Hepatic stellate cell (primary cell): ENCODE data around the gene BCAS3.
"Not testable (repeated sequence)": the region's sequence is repeated elsewhere in the genome, so short reads cannot be mapped to it uniquely, and the experiment has no call there.

Experiments used
- DNase-seq: peaks from one replicate; pipeline ENCODE4 v3.0.0; 2011; ENCODE audit warnings: low spot score

Gene BCAS3

GRCh38 chr17:61130330-61130729 is 452.7 kb downstream of the BCAS3 start:
- no peak for DNase-seq

- DNase-seq = no peak
Measured at GRCh38 chr17:61131585-61131984, 453.9 kb downstream of the BCAS3 start.

- no peak for DNase-seq
Measured at GRCh38 chr17:61132524-61132923, 454.9 kb downstream of the BCAS3 start.

- no peak for DNase-seq
Measured at GRCh38 chr17:61133853-61134252, 456.2 kb downstream of the BCAS3 start.

GRCh38 chr17:61134551-61135235 is 457.0 kb downstream of the BCAS3 start:
- no peak for DNase-seq

DNA sequence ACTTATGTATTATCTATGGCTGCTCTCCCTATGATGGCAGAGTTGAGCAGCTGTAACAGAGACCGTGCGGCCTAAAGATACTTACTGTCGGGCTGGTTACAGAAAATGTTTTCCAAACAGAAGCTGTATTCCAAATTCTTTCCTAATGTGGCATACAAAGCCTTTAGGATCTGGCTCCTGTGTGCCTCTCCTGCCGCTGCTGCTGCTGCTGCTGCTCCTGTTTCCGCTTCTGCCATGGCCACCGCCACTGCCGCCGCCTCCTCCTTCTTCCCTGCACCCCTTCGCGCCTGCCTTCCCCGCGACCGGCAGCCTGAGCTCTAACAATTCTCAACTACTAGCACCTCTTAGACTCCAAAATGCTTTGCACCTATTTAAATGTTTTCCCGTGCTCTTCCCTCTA is 458.1 kb downstream of the BCAS3 start:
- no peak for DNase-seq

DNA sequence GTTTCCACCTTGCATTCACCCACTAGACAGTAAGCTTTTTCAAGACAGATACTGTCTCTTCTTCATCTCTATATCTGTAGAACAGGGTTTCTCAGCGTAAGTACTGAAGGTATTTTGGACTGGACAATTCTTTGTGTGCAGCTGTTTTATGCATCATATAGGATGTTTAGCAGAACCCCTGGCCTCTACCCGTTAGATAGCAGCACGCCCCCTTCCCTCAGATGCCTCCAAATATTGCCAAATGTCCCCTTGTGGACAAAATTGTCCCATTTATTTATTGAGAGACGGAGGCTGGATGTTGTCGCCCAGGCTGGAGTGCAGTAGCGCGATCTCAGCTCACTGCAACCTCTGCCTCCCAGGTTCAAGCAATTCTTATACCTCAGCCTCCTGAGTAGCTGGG is 458.6 kb downstream of the BCAS3 start:
- DNase-seq = no peak

DNA sequence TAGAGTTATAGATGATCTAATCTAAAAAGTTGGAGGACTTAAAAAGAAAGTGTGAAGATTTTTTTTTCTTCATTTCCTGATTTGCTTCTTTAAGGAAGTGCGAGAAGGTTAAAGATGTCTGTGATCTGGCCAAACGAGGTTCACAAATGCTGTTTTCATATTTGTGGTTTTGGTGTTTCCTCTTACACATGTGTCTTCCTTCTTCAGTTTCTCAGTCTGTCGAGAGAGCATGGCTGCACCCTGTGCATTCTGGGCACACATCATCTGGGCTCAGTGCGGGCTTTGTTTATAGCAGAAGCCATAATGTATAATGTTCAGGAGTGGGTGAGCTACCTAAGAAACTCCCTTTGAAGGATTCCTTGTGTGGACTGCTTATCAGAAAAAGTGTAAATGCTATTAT is 461.6 kb downstream of the BCAS3 start:
- DNase-seq = peak; percentile 50

DNA sequence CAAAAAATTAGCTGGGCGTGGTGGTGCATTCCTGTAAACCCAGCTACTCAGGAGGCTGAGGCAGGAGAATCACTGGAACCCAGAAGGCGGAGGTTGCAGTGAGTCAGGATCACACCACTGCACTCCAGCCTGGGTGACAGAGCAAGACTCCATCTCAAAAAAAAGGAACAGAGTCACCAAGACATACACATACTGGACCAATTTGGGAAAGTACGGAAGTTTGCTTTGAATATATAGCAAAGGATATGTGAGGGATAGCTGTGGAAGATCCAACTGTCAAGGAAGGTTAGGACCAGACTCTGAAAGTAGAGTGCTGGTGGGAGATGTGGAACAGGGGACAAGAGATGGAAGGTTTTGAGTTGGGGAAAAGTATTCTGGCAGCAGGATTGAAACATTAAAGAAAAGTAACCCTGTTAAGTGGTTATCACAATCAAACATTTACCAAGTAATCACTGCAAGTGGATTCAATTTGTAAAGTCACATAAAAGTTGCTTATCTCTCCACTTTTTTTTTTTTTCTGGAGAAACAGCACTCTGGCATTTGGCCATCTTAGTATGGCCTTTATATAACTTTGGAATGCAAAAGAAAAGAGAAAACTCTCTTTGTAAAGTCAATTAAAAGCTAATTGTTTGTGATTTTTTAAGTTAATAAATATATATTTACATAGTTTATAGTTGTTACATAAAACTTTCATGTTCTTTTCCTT is 462.6 kb downstream of the BCAS3 start:
- no peak for DNase-seq

DNA sequence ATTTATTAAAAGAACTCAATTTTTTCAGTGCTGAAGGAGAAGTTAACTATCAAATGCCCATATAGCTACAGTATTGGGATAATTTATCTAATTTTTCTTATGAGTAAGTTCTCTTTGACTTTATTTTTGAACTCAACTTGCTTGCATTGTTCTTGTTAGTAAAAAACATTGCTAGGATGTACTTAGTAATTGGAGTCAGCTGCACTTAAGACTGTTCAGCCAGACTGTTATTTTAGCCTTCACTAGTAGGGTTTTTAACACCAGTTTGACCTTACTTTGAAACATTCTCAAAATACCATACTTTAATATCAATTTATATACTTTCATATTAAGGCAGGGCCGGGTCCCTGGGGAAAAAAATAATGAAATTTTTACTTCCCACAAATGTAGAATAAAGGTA is 465.4 kb downstream of the BCAS3 start:
- DNase-seq = no peak

GRCh38 chr17:61144137-61144536 is 466.5 kb downstream of the BCAS3 start:
- peak; percentile 54 for DNase-seq

DNA sequence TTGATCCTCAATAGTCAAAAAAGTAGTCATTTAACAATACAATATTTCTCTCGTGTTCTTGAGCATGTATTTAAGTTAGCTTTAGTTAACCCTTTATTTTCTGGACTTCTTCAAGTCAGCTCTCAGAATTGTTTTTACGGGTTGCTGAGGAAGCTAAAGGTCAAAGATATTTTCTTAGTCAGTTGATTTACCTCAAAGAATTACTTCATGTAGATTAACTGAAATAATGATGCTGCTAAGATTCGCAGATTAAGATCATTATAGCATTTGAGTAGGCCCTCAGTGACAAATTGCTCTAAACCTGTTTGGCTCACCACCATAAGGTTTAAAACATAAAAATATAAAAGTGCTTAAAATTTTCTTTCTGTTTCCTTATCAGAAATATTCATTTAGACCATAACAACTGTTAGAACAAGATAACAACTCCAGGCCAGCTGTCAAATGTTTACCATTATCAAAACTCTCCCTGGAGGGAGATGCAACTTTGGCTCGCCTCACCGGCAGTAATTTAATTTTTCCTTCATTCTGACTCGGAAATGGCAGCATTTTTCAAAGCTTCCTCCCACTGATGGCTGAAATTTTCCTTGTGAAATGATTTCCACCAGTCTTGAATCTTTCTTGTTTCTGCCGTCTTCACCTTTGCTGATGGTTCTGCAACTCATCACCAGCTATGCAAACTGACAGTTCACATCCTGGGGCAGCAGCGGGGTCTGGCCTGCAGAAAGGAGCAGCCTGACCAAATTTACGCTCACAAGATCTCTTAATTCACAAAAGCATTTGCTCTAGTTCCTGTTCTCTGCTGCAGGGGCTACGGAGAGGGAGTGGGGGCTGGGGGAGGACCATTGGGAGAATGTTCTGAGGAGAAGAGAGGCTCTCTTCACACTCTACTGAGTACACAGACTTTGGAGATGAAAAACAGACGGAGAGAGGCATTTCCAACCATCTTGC is 467.2 kb downstream of the BCAS3 start:
- no peak for DNase-seq

DNA sequence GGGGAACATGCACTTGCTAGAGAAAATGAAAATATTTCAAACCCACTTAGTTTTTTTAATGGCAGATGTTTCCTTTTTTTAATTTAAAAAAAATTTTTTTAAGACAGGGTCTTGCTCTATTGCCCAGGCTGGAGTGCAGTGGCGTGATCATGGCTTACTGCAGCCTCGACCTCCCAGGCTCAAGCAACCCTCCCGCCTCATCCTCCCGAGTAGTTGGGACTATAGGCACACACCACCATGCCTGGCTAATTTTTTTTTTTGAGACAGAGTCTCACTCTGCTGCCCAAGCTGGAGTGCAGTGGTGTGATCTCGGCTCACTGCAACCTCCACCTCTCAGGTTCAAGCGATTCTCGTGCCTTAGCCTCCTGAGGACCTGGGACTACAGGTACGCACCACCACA is 469.2 kb downstream of the BCAS3 start:
- DNase-seq = not testable (repeated sequence)

DNA sequence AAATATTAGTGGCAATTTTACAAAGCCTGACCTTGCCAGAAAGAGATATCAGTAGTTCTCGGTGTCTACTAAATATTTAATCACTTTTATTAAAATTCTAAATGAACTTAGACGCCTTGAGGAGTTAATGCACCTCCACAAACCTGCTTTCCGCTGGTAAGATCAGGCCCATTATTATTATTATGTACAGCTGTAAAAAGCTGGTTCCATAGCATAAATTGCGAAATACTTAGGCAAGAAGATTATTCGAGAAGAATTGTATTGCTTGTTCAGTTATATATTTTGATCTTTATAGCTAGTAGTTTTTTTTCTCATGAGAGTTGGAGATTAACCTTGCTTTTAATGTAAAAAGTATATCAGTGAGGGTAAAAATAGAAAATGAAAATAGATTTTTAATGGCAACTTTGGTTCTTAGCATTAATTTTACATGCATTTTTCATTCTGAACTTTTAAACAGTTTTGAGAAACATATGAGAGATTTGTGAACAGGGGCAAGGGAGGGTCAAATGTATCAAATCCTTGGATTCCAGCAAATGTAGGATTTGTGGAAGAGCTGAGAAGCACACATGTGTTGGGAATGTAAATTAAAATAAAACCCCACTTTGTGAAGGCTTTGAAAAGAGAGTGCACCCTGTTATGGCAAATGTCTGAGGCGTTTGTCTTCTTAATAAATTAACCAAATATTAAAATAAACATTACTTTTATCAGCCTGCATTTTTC is 471.6 kb downstream of the BCAS3 start:
- DNase-seq = no peak

GRCh38 chr17:61149862-61150362 is 472.3 kb downstream of the BCAS3 start:
- no peak for DNase-seq

DNA sequence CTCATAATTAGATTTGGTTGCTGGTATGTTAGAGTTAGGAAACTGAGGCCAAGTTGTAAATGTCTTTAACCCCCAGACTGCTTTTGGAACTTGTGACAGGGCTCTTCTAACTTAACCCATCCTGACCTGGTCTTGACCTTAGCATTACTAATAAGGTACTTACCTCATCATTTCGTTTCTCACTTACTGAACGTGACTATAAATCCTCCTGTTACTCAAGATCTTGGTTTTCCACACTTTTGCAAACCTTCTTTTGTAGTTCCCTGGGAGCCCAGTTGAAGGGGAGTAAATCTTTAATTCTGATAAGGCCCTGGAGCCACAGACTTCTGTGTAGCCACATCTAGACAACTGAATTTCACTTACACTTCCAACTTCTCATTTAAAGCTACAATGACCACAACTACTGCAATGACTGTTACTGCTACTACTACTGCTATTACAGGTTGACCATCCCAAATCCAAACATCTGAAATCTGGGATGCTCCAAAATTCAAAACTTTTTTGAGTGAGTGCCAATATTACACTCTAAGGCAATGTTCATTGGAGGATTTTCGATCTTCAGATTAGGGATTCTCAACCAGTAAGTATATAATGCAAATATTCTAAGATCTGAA is 473.1 kb downstream of the BCAS3 start:
- no peak for DNase-seq

- no peak for DNase-seq
Measured at GRCh38 chr17:61152898-61153297, 475.2 kb downstream of the BCAS3 start.

DNA sequence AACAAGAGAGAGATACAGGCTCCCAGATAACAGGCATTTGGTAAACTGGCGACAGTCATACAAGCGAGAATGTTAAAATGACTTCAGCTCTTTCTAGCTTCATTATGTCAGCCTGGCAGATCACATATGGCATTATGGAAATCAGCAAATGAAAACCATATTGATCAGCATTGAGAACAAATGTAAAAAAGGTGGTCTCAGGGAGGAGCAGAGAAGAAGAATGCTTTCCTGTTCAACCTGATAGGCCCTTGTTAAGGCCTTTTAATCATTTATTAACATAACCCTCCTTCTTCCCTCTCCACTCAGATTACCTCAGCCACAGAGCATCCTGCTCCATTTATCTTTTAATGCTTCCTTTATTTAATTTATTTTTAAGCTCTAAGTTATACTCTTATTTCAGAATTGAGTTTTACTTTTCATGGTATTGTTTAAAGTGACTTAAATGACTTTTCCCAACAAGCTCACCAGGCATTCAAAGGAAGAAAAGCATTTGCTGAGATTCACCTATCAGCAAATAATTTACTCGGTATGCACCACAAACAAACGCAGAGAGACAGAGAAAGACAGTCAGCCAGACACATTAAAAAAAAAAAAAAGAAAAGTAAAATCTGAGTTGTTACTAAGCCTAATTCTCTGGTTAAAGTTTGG is 478.1 kb downstream of the BCAS3 start:
- no peak for DNase-seq

- DNase-seq = peak; percentile 40
Measured at GRCh38 chr17:61157246-61157886, 479.7 kb downstream of the BCAS3 start.

GRCh38 chr17:61158376-61158775 is 480.7 kb downstream of the BCAS3 start:
- no peak for DNase-seq
